Measurements from ENCODE around the gene RUNDC1. TPM values are rescaled to one million over a fixed set of nuclear protein-coding genes. Genes with fewer than 3 reads are reported as not detected.
A peak's percentile ranks its signal among the peaks of the same experiment; 100 is the strongest.

The RUNDC1 gene
- total RNA-seq, 1 experiment from 2014 or later, result 14.2 TPM

- TF ChIP-seq FOXP4 (CRISPR knock-in tag; IDR thresholded peaks at IDR 0.05) (peak; percentile 19), OVOL2 (CRISPR knock-in tag; IDR thresholded peaks at IDR 0.05; ENCODE audit: borderline replicate concordance) (no peak), MAX (CRISPR knock-in tag; IDR thresholded peaks at IDR 0.05) (peak; percentile 21; the same call in 1 of the 2 replicates), FOXP1 (CRISPR knock-in tag; IDR thresholded peaks at IDR 0.05; ENCODE audit: borderline replicate concordance) (peak; percentile 51; the same call in 1 of the 2 replicates), GRHL2 (CRISPR knock-in tag; IDR thresholded peaks at IDR 0.05; ENCODE audit: insufficient replicate concordance, severe bottlenecking) (no peak)
Observed at GRCh38 chr17:43021741-43022512, 41.6 kb downstream of the RUNDC1 start, which contains the start of gene VAT1 (continued).

- CTCF ChIA-PET, result interaction anchor here (0.5 to 3.0 kb wide), 31 partner anchors 11 to 1149 kb away, joined by 3 to 45 read pairs (median 6); partner anchors contain the start of genes BECN1, BRCA1, IFI35 and NBR1
- POLR2A ChIA-PET, result interaction anchor here (0.6 to 1.8 kb wide), 7 partner anchors 18 to 343 kb away, joined by 3 to 13 read pairs (median 4); partner anchors contain the start of genes BRCA1 and RPL27
- Mint-ChIP-seq H3K27ac (peak within 1 kb of the TSS; percentile 94), H3K4me1 (peaks cover 48% of the 10 kb centered on the region), H3K9me3 (no peaks in the 10 kb centered on the region), H3K27me3 (ENCODE audit: low read depth) (peaks cover 3% of the 10 kb centered on the region; the same call in 1 of the 2 replicates), H3K4me3 (peak within 1 kb of the TSS; percentile 85), H3K36me3 (peaks cover 9% of the 10 kb centered on the region)
- ATAC-seq (peak; percentile 65), DNase-seq (ENCODE audit: low spot score) (peak; percentile 94)
- TF ChIP-seq SP1 (CRISPR knock-in tag; conservative IDR thresholded peaks at IDR 0.05), result peak; percentile 37
- peak; percentile 89; the same call in 1 of the 2 replicates for TF ChIP-seq ARID4B (CRISPR knock-in tag; IDR thresholded peaks at IDR 0.05; ENCODE audit: borderline replicate concordance)
- TF ChIP-seq ZBTB21 (CRISPR knock-in tag; IDR thresholded peaks at IDR 0.05; ENCODE audit: borderline replicate concordance), result no peak; the same call in 1 of the 2 replicates
- TF ChIP-seq KAT7 (CRISPR knock-in tag; IDR thresholded peaks at IDR 0.05; ENCODE audit: borderline replicate concordance), result 0 out of 2 replicates have a peak, but pooled peaks have one; percentile 33
- TF ChIP-seq ZNF423 (CRISPR knock-in tag; IDR thresholded peaks at IDR 0.05), result peak; percentile 52; the same call in 1 of the 2 replicates
- TF ChIP-seq ETV6 (CRISPR knock-in tag; IDR thresholded peaks at IDR 0.05), result peak; percentile 84
- peak; percentile 41; the same call in 1 of the 2 replicates for TF ChIP-seq ZNF232 (CRISPR knock-in tag; IDR thresholded peaks at IDR 0.05)
- TF ChIP-seq HMGA2 (CRISPR knock-in tag; IDR thresholded peaks at IDR 0.05), result 0 out of 2 replicates have a peak, but pooled peaks have one; percentile 14
- peak; percentile 76 for TF ChIP-seq TEAD1 (CRISPR knock-in tag; IDR thresholded peaks at IDR 0.05)
- 0 out of 2 replicates have a peak, but pooled peaks have one; percentile 42 for TF ChIP-seq ATF2 (CRISPR knock-in tag; IDR thresholded peaks at IDR 0.05; ENCODE audit: borderline replicate concordance, low read depth)
- TF ChIP-seq GABPB1 (CRISPR knock-in tag; IDR thresholded peaks at IDR 0.05), result peak; percentile 74
- TF ChIP-seq ZNF425 (CRISPR knock-in tag; conservative IDR thresholded peaks at IDR 0.05), result no peak
- TF ChIP-seq TP53 (CRISPR knock-in tag; IDR thresholded peaks at IDR 0.05), result no peak
- peak; percentile 30 for TF ChIP-seq MAX (CRISPR knock-in tag; IDR thresholded peaks at IDR 0.05)
- TF ChIP-seq NR1H2 (CRISPR knock-in tag; IDR thresholded peaks at IDR 0.05), result no peak
Observed at GRCh38 chr17:43024407-43025289, 44.3 kb downstream of the RUNDC1 start, which contains the start of gene RND2. Gene RND2, plus strand, starts transcription at chr17:43025231. Its CDS starts 117 bp downstream, at chr17:43025348.
